Measurements from ENCODE around the gene LOXL1.
A peak's percentile ranks its signal among the peaks of the same experiment; 100 is the strongest.

LOXL1 gene

GRCh38 chr15:73922186-73923151, 3.8 kb upstream of the LOXL1 start:
- ATAC-seq (ENCODE audit: low read depth): no peak

DNA sequence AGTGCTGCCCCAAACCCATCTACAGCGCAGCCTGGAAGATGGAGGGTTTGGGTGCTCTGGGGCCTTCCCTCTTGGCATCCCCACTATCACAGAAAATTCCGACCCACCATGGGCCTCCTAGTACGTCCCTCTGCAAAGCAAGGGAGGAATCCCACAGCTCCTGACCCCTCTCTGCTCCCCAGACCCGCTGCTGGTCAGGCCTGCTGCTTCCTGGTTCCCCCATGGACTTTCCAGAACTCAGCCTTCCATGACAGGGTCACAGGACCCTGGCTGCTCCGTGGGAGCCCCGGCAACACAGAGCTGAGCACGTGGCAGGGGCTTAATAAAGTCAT, 3.1 kb upstream of the LOXL1 start:
- no peak overlapping the region for H3K4me3 ChIP-seq (ENCODE audit: severe bottlenecking)
- ATAC-seq (ENCODE audit: low read depth): no peak

More at GRCh38 chr15:73922186-73923151, 3.8 kb upstream of the LOXL1 start:
- Histone ChIP-seq H3K9me3 (ENCODE audit: severe bottlenecking) (peaks cover 3% of the 10 kb centered on the region), H3K36me3 (ENCODE audit: low read depth) (no peaks in the 10 kb centered on the region), H3K4me3 (ENCODE audit: severe bottlenecking) (no peak overlapping the region), H3K4me1 (ENCODE audit: insufficient read depth, poor library complexity, severe bottlenecking) (peaks cover 16% of the 10 kb centered on the region), H3K27me3 (ENCODE audit: insufficient read depth, poor library complexity, severe bottlenecking) (no peaks in the 10 kb centered on the region), H3K27ac (ENCODE audit: poor library complexity, severe bottlenecking) (no peak overlapping the region)
- TF ChIP-seq, protein P1, sequence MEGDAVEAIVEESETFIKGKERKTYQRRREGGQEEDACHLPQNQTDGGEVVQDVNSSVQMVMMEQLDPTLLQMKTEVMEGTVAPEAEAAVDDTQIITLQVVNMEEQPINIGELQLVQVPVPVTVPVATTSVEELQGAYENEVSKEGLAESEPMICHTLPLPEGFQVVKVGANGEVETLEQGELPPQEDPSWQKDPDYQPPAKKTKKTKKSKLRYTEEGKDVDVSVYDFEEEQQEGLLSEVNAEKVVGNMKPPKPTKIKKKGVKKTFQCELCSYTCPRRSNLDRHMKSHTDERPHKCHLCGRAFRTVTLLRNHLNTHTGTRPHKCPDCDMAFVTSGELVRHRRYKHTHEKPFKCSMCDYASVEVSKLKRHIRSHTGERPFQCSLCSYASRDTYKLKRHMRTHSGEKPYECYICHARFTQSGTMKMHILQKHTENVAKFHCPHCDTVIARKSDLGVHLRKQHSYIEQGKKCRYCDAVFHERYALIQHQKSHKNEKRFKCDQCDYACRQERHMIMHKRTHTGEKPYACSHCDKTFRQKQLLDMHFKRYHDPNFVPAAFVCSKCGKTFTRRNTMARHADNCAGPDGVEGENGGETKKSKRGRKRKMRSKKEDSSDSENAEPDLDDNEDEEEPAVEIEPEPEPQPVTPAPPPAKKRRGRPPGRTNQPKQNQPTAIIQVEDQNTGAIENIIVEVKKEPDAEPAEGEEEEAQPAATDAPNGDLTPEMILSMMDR (IDR thresholded peaks at IDR 0.05; ENCODE audit: poor library complexity, severe bottlenecking): no peak
- DNase-seq (ENCODE audit: low spot score): no peak

DNA sequence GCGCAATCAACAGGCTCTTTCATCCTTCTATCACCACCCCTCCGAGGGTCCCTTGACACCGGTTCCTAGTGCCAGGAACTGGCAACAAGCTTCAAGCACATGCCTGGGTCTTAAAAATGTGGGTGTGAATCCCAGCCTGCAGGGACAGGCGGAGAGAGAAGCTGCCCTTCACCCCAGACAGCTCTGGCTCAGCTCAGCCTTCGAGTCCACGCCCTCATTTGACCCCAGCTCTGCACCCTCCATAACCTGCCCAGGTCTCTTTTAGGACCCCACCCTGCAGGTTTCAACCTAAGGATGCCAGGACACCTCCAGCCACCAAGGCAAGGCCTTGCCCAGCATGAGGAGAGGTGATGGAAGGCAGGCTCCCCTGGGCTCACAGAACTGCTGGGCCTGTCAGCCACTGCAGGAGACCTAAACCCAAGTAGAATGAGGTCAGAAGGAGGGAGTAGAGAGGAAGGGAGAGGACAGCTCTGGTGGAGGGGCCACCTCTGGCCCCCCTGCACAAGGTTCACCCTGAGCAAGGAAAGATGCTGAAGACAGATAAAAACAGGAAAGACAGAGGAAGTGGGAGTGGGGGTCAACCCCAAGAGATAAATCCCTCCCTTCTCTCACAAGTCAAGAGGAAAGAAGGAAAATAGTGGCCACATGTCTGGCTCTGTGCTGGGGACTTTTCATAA, 2.6 kb upstream of the LOXL1 start:
- Histone ChIP-seq H3K27me3 (ENCODE audit: insufficient read depth, poor library complexity, severe bottlenecking) (no peaks in the 10 kb centered on the region), H3K27ac (ENCODE audit: poor library complexity, severe bottlenecking) (peak overlapping the region; percentile 70), H3K4me1 (ENCODE audit: insufficient read depth, poor library complexity, severe bottlenecking) (peaks cover 20% of the 10 kb centered on the region), H3K9me3 (ENCODE audit: severe bottlenecking) (peaks cover under 1% of the 10 kb centered on the region), H3K4me3 (ENCODE audit: severe bottlenecking) (no peak overlapping the region), H3K36me3 (ENCODE audit: low read depth) (no peaks in the 10 kb centered on the region)
- DNase-seq (ENCODE audit: low spot score) (no peak), ATAC-seq (ENCODE audit: low read depth) (no peak)
- TF ChIP-seq, protein P1 (IDR thresholded peaks at IDR 0.05; ENCODE audit: poor library complexity, severe bottlenecking): no peak

More for the DNA sequence above, 3.1 kb upstream of the LOXL1 start:
- Histone ChIP-seq H3K9me3 (ENCODE audit: severe bottlenecking) (peaks cover 3% of the 10 kb centered on the region), H3K27ac (ENCODE audit: poor library complexity, severe bottlenecking) (peak overlapping the region; percentile 70), H3K4me1 (ENCODE audit: insufficient read depth, poor library complexity, severe bottlenecking) (peaks cover 18% of the 10 kb centered on the region), H3K36me3 (ENCODE audit: low read depth) (no peaks in the 10 kb centered on the region), H3K27me3 (ENCODE audit: insufficient read depth, poor library complexity, severe bottlenecking) (no peaks in the 10 kb centered on the region)
- DNase-seq (ENCODE audit: low spot score): no peak
- TF ChIP-seq, protein P1 (IDR thresholded peaks at IDR 0.05; ENCODE audit: poor library complexity, severe bottlenecking): no peak

- Histone ChIP-seq H3K4me3 (ENCODE audit: severe bottlenecking) (no peak overlapping the region), H3K9me3 (ENCODE audit: severe bottlenecking) (no peaks in the 10 kb centered on the region), H3K4me1 (ENCODE audit: insufficient read depth, poor library complexity, severe bottlenecking) (peaks cover 20% of the 10 kb centered on the region), H3K27me3 (ENCODE audit: insufficient read depth, poor library complexity, severe bottlenecking) (no peaks in the 10 kb centered on the region), H3K27ac (ENCODE audit: poor library complexity, severe bottlenecking) (peak overlapping the region; percentile 70), H3K36me3 (ENCODE audit: low read depth) (no peaks in the 10 kb centered on the region)
- ATAC-seq (ENCODE audit: low read depth) (peak; percentile 63), DNase-seq (ENCODE audit: low spot score) (no peak)
- TF ChIP-seq, protein P1 (IDR thresholded peaks at IDR 0.05; ENCODE audit: poor library complexity, severe bottlenecking): no peak
These were observed 1.9 kb upstream of the LOXL1 start for GRCh38 chr15:73924171-73924921.

All from RWPE2 (cell line).